Transverse colon (tissue), 4 donors: ENCODE results near the gene ALDH1A2. TPM values are rescaled to one million over a fixed set of nuclear protein-coding genes. Genes with fewer than 3 reads are reported as not detected.

ENCODE experiments used
- DNase-seq: peaks from one replicate; pipeline ENCODE4 v3.0.0-alpha.2; 2019
- H3K27ac ChIP-seq, 4 donors: fragments of 200-600 bp; sonication (generic); 2 replicates each; pipeline ENCODE4 v1.5.1; 2016 to 2018; ENCODE audit warnings: inconsistent platforms in 4 of 4
- H3K27me3 ChIP-seq: fragments of 200-600 bp; sonication (generic); 2 replicates; pipeline ENCODE4 v1.5.1; 2017; ENCODE audit warnings: inconsistent platforms
- H3K36me3 ChIP-seq, 4 donors: fragments of 200-600 bp; sonication (generic); 2 replicates each; pipeline ENCODE4 v1.5.1; 2017 to 2019; ENCODE audit warnings: inconsistent platforms in 4 of 4
- H3K4me1 ChIP-seq, 4 donors: fragments of 200-600 bp; sonication (generic); 2 replicates each; pipeline ENCODE4 v1.5.1; 2017 to 2020; ENCODE audit warnings: inconsistent platforms in 4 of 4
- H3K4me3 ChIP-seq, 4 donors: fragments of 200-600 bp; sonication (generic); 1 replicate in 1 of 4; 2 replicates in 3 of 4; pipeline versions ENCODE4 v1.5.1 to v1.6.1; 2017 to 2019; ENCODE audit warnings: inconsistent platforms in 4 of 4
- H3K9me3 ChIP-seq, 2 donors: fragments of 200-600 bp; sonication (generic); 2 replicates each; pipeline ENCODE4 v1.5.1; 2017 to 2019; ENCODE audit warnings: inconsistent platforms in 2 of 2
- CTCF ChIP-seq, 5 experiments: fragments of 200-600 bp in 3 of 5; fragments of 450-650 bp in 2 of 5; sonication (generic) in 3 of 5; IDR thresholded peaks; 1 replicate in 2 of 5; 2 replicates in 3 of 5; pipeline ENCODE4 v1.5.1; 2016 to 2017; ENCODE audit warnings: antibody characterized with exemption in 5 of 5, inconsistent platforms in 3 of 5, mild to moderate bottlenecking in 2 of 5, moderate library complexity in 1 of 5
- EP300 ChIP-seq: sonication (generic); formaldehyde crosslinking; IDR thresholded peaks from one replicate; pipeline ENCODE4 v1.6.1; 2017; ENCODE audit warnings: antibody characterized with exemption, low read depth
- POLR2A ChIP-seq: fragments of 450-650 bp; IDR thresholded peaks from one replicate; pipeline ENCODE4 v1.6.1; 2016; ENCODE audit warnings: antibody characterized with exemption, mild to moderate bottlenecking, moderate library complexity
- POLR2AphosphoS5 ChIP-seq, 3 donors: sonication (generic); formaldehyde crosslinking; IDR thresholded peaks; one replicate each; pipeline ENCODE4 v1.6.1; 2016; ENCODE audit warnings: antibody characterized with exemption in 3 of 3
- WGBS, 2 donors: methylation state at CpG; one replicate each; pipeline ENCODE4 v1.1.5; 2018; ENCODE audit warnings: low coverage in 1 of 2; 5-methylcytosine and 5-hydroxymethylcytosine counted together
- in situ Hi-C, 4 donors: fragments of 200-750 bp; cut with MboI; loops; one replicate each; pipeline versions ENCODE4 v1.15.0 to v1.15.1; 2017; ENCODE audit warnings: low sequenced_read_pairs in 3 of 4, low pct_ligation_motif_present in 1 of 4, low pct_unique_long_range_greater_than_20kb in 1 of 4
- intact Hi-C: fragments of 100-400 bp; cut with DNase I; formaldehyde crosslinking; loops from one replicate; pipeline ENCODE4 v1.15.1; 2023; ENCODE audit warnings: low total_unique reads
- total RNA-seq, 4 donors: library from RNA; depleted of rRNA; stranded (reverse); fragments of >200 nt; gene quantifications; one replicate each; pipeline ENCODE4 v1.1.0, GENCODE V29; 2016

Gene ALDH1A2
- total RNA-seq, 4 donors from 2014 or later: 0.68 to 4.9 (median 1.7) TPM; not detected in 1

- no peaks in the 10 kb centered on the region for H3K36me3 ChIP-seq
- WGBS, 2 donors: 77% methylated on average over 1 of the region's 1 CpG; no CpG with 5 or more reads in 1 of the 2 donors
- H3K27ac ChIP-seq: no peak overlapping the region
- peaks cover 2% of the 10 kb centered on the region for H3K27me3 ChIP-seq
- H3K4me1 ChIP-seq: no peaks in the 10 kb centered on the region
- no peak for TF ChIP-seq POLR2AphosphoS5 (IDR thresholded peaks at IDR 0.05)
- no peak for TF ChIP-seq CTCF (IDR thresholded peaks at IDR 0.05)
- TF ChIP-seq EP300: no peak
- TF ChIP-seq POLR2A: no peak
- no peak overlapping the region for H3K4me3 ChIP-seq
- no peaks in the 10 kb centered on the region for H3K9me3 ChIP-seq
- no peak for DNase-seq
- intact Hi-C loops (no loop called here), in situ Hi-C loops (no loop called here)
These were observed 123.7 kb downstream of the ALDH1A2 start for GRCh38 chr15:57941816-57942215.

- WGBS, 2 donors: 67% methylated on average over 2 of the region's 2 CpGs; no CpG with 5 or more reads in 1 of the 2 donors
- intact Hi-C loops (no loop called here), in situ Hi-C loops (no loop called here)
- TF ChIP-seq POLR2A: no peak
- no peak for DNase-seq
- H3K27me3 ChIP-seq: no peaks in the 10 kb centered on the region
- H3K36me3 ChIP-seq: no peaks in the 10 kb centered on the region
- no peaks in the 10 kb centered on the region for H3K4me1 ChIP-seq
- H3K9me3 ChIP-seq: no peaks in the 10 kb centered on the region
- no peak overlapping the region for H3K4me3 ChIP-seq
- no peak overlapping the region for H3K27ac ChIP-seq
These were observed 133.2 kb downstream of the ALDH1A2 start for GRCh38 chr15:57932348-57932747.

GRCh38 chr15:57931570-57931969, 133.9 kb downstream of the ALDH1A2 start:
- 65 to 80% methylated on average over 1 of the region's 1 CpG for WGBS, 2 donors
- TF ChIP-seq CTCF (IDR thresholded peaks at IDR 0.05): no peak
- DNase-seq: no peak
- H3K4me3 ChIP-seq: no peak overlapping the region
- no peaks in the 10 kb centered on the region for H3K36me3 ChIP-seq
- in situ Hi-C loops: no loop called here
- intact Hi-C loops: no loop called here
- no peaks in the 10 kb centered on the region for H3K9me3 ChIP-seq
- H3K27ac ChIP-seq: no peak overlapping the region
- no peaks in the 10 kb centered on the region for H3K4me1 ChIP-seq
- H3K27me3 ChIP-seq: no peaks in the 10 kb centered on the region

GRCh38 chr15:57927091-57927631, 138.3 kb downstream of the ALDH1A2 start:
- Histone ChIP-seq H3K27ac (no peak overlapping the region), H3K4me3 (no peak overlapping the region), H3K27me3 (no peaks in the 10 kb centered on the region), H3K36me3 (no peaks in the 10 kb centered on the region), H3K4me1 (peaks cover 7 to 30% (median 19%) of the 10 kb centered on the region in 4 donors), H3K9me3 (no peaks in the 10 kb centered on the region)
- DNase-seq: no peak
- 93 to 100% methylated on average over 2 to 6 of the region's 6 CpGs for WGBS, 2 donors
- no peak for TF ChIP-seq CTCF (IDR thresholded peaks at IDR 0.05)
- TF ChIP-seq POLR2A: no peak
- TF ChIP-seq EP300: no peak
- TF ChIP-seq POLR2AphosphoS5 (IDR thresholded peaks at IDR 0.05): no peak
- in situ Hi-C loops: no loop called here
- intact Hi-C loops: no loop called here

GRCh38 chr15:57925650-57926049, 139.9 kb downstream of the ALDH1A2 start:
- intact Hi-C loops: no loop called here
- DNase-seq: no peak
- WGBS, 2 donors: 81 to 94% methylated on average over 3 of the region's 3 CpGs
- no peak overlapping the region for H3K27ac ChIP-seq
- TF ChIP-seq POLR2A (no peak), EP300 (no peak), POLR2AphosphoS5 (IDR thresholded peaks at IDR 0.05) (no peak)
- no peaks in the 10 kb centered on the region for H3K27me3 ChIP-seq
- no peaks in the 10 kb centered on the region for H3K9me3 ChIP-seq
- no peaks in the 10 kb centered on the region for H3K36me3 ChIP-seq
- no peak overlapping the region for H3K4me3 ChIP-seq
- in situ Hi-C loops: no loop called here
- peaks cover 7 to 38% (median 19%) of the 10 kb centered on the region in 4 donors for H3K4me1 ChIP-seq
